Middle frontal gyrus (tissue), 1 donor: ENCODE data around the gene ZG16.

Experiments
- DNase-seq: peaks from one replicate; pipeline ENCODE4 v3.0.0-alpha.2; 2015; ENCODE audit warnings: low spot score; ENCODE audit errors: extremely low spot score

ZG16 gene

DNA sequence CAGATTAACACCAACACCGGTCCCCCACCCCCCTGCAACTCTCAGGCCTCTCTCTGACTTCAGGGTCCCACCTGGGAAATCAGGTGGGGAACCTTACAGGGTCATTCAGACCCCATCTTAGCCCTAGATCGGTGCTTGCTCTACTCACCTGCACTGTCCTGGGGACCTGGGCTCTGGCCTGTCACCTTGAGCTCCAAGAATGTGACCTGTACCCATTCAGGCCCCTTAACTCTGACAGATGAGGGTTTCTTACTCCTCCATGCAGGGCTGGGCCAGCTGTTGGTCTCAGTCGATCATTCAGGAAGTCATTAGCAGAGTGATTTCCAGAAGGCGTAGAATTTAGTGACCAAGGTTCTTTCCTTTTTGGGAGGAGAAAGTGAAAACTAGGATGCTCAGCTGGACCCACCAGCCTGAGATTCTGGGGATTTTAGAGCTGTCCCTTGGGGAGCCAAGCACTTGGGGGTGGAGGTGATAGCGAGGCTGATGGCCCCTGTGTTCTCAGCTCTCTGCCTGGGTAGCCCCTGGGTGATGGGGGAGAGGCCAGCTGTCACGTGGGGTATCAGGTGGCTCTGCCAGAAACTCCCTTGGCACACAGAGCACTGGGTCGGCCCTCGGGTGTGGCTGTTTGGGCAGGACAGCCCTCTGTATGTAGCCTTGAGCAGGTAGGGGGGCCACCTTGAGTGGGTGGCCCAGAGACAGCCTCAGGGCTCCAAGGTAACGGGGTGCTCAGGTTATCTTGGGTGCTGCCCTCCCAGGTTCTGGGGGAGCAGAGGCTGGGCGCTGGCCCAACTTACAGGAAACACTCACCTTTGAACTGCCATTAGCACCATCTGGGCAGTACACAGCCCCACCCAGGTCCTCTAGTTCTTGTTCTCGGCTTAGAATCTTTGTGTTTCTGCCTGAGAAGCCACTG, 42.9 kb downstream of the ZG16 start:
- no peak for DNase-seq

DNA sequence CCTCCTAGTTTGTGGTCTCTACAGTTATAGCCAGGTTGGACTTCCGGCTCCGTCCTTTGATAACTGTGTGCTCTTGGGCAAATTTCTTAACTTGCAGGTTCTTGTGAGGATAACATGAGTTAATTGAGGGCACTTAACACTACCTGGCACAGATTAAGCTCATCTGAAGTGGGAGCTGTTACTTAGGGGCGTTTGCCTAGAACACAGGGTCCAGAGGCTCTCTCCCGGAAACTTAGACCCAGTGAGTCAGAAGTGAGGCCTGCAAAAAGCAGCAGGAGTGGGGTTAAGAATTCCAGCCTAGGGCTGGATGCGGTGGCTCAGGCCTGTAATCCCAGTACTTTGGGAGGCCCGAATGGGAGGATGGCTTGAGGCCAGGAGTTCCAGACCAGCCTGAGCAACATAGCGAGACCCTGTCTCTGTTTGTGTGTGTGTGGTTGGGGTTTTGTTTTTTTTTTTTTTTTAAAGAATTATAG, 43.6 kb downstream of the ZG16 start:
- no peak for DNase-seq

DNA sequence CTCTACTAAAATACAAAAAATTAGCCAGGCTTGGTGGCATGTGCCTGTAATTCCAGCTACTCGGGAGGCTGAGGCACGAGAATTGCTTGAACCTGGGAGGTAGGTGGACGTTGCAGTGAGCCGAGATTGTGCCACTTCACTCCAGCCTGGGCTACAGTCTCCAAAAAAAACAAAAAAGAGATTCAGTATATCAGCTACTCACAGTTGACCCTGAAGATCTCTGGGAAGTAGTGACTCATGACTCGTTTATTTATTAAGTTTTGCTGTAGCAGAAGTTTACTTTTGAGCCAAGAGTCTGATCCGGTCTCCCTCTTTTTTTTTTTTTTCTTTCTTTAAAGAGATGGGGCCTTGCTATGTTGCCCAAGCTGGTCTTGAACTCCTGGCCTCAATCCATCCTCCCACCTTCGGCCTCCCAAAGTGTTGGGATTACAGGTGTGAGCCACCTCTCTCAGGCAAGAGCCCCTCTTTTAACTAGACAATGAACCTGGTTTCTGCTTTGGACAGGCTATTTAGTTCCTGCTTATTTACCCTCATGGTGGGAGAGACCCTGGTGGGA, 46.6 kb downstream of the ZG16 start:
- no peak for DNase-seq

DNA sequence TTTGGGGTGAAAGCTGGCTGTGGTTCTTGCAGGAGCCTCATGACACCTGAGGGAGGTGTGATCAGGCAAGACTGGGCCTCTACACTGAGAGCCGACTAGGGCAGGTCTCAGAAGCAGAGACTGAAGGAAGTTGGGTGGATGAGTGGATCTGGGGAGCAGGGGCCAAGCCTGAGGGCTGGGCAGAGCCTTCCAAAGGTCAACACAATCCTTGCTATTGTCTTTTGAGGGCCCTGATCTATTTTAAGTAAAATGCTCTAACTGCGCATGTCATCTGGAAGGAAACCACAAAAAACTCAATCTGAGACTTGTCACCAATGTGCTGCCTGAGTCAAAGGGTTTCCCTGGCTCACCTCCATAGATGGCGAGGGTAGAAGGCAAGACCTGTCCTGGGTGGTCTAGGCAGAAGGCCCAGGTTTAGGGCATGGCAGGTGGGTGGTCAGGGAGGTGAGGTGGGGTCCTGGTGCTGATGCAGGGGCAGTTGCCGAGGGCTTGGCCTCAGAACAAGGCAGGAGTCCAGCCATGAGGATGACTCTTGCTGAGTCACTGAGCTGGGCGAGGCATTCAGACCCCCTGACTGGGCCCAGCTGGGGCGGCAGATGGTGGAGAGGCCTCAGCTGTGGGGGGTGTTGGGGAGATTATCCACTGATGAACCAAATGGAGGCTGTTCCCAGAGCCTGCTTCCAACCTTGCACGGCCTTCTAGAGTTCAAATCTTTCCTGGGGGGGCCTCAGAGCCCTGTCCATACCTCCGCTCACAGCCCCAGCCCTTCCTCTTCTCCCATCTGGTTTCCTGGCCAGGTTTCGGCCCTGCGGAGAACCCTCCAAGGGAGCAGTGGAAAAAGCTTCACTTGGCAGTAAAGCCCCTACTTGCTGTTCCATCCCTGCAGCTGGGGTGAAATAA, 47.3 kb downstream of the ZG16 start:
- DNase-seq, result no peak

DNA sequence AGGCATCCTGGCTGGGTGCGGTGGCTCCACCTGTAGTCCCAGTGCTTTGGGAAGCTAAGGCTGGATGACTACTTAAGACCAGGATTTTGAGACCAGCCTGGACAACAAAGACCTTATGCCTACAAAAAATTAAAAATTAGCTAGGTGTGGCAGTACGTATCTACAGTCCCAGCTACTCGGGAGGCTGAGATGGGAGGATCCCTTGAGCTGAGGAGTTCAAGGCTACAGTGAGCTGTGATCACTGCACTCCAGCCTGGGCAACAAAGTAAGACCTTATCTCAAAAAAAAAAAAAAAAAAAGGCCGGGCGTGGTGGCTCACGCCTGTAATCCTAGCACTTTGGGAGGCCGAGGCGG, 48.3 kb downstream of the ZG16 start:
- DNase-seq, result no peak

DNA sequence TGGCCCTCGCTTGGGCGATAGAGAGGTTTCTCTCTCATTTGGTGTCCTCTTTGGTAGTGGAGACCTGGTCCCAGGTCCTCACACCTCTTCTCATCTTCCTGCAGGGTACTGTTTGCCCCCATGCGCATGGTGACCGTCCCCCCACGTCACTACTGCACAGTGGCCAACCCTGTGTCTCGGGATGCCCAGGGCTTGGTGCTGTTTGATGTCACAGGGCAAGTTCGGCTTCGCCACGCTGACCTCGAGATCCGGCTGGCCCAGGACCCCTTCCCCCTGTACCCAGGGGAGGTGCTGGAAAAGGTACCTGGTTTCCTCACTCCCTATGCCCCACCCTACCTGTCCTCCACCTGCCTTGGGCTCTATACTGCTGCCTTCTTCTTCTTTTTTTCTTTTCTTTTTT, 52.7 kb downstream of the ZG16 start:
- no peak for DNase-seq

DNA sequence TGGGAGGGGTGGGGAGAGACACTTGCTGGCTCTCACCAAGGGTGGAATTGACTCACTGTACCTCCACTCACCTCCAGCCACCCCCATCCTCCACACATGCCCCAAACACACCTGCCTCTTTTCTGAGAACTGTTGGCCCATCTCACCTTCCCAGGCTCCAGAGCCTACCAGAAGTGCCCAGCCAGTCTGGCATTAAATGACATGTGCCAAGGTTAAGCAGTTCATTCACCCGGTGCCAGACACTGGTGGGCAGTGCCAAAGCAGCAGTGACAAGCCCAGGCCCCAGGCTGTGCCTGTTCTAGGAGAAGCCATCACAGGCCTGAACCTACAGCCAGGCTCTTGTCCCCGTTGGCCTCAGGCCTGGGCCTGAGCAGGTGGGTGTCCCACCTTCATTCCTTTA, 53.4 kb downstream of the ZG16 start:
- DNase-seq, result no peak
